Thoracic aorta (tissue), 2 donors: Measurements from ENCODE around the gene CACNA1B. TPM values are rescaled to one million over a fixed set of nuclear protein-coding genes. Genes with fewer than 3 reads are reported as not detected.

Experiments
- ATAC-seq: fragments of 150-250 bp; one replicate; pipeline ENCODE4 v1.8.0; 2017; ENCODE audit warnings: low read depth; ENCODE audit not compliant: insufficient number of reproducible peaks, low FRiP score
- DNase-seq: peaks from one replicate; pipeline ENCODE4 v3.0.0-alpha.2; 2020; ENCODE audit warnings: low spot score
- H3K27ac ChIP-seq, 2 donors: fragments of 200-600 bp; sonication (generic); 1 replicate in 1 of 2; 2 replicates in 1 of 2; pipeline ENCODE4 v1.5.1; 2016; ENCODE audit warnings: mild to moderate bottlenecking in 2 of 2, moderate library complexity in 2 of 2
- H3K27me3 ChIP-seq: fragments of 200-600 bp; sonication (generic); replicated peaks from 2 replicates; pipeline ENCODE4 v1.6.0; 2016; ENCODE audit warnings: mild to moderate bottlenecking; ENCODE audit not compliant: insufficient read depth
- H3K36me3 ChIP-seq: fragments of 200-600 bp; sonication (generic); one replicate; pipeline ENCODE4 v1.5.1; 2016
- H3K4me1 ChIP-seq, 2 donors: fragments of 200-600 bp; sonication (generic); 1 replicate in 1 of 2; 2 replicates in 1 of 2; pipeline versions ENCODE4 v1.5.1 to v1.6.0; 2016; ENCODE audit warnings: low read depth in 2 of 2, mild to moderate bottlenecking in 1 of 2; ENCODE audit not compliant: control insufficient read depth in 1 of 2
- H3K4me3 ChIP-seq: fragments of 200-600 bp; sonication (generic); 2 replicates; pipeline ENCODE4 v1.5.1; 2016; ENCODE audit warnings: mild to moderate bottlenecking
- H3K9me3 ChIP-seq: fragments of 200-600 bp; sonication (generic); 2 replicates; pipeline ENCODE4 v1.5.1; 2016
- CTCF ChIP-seq: fragments of 200-600 bp; sonication (generic); IDR thresholded peaks from one replicate; pipeline ENCODE4 v1.5.1; 2019; ENCODE audit warnings: antibody characterized with exemption
- total RNA-seq, 2 donors: library from RNA; depleted of rRNA; stranded (reverse); fragments of >200 nt; gene quantifications; one replicate each; pipeline versions ENCODE4 v1.1.0 to v1.2.3, GENCODE V29; 2016

The CACNA1B gene
- total RNA-seq, 2 donors from 2014 or later, result 0.07 to 0.14 TPM

GRCh38 chr9:137832830-137833590, 44.6 kb upstream of the CACNA1B start:
- Histone ChIP-seq H3K9me3 (no peaks in the 10 kb centered on the region), H3K4me1 (no peaks in the 10 kb centered on the region), H3K4me3 (no peak overlapping the region), H3K27ac (no peak overlapping the region), H3K27me3 (no peaks in the 10 kb centered on the region), H3K36me3 (peaks cover 39% of the 10 kb centered on the region)
- no peak for DNase-seq
- no peak for TF ChIP-seq CTCF
- no peak for ATAC-seq

GRCh38 chr9:137833721-137834613, 43.6 kb upstream of the CACNA1B start:
- Histone ChIP-seq H3K9me3 (no peaks in the 10 kb centered on the region), H3K4me1 (no peaks in the 10 kb centered on the region), H3K36me3 (peaks cover 39% of the 10 kb centered on the region), H3K4me3 (no peak overlapping the region), H3K27ac (no peak overlapping the region), H3K27me3 (no peaks in the 10 kb centered on the region)
- no peak for ATAC-seq
- TF ChIP-seq CTCF, result no peak
- DNase-seq, result no peak

- Histone ChIP-seq H3K36me3 (peaks cover 35% of the 10 kb centered on the region), H3K27me3 (no peaks in the 10 kb centered on the region), H3K9me3 (no peaks in the 10 kb centered on the region), H3K27ac (no peak overlapping the region), H3K4me1 (no peaks in the 10 kb centered on the region), H3K4me3 (no peak overlapping the region)
- DNase-seq (no peak), ATAC-seq (no peak)
- TF ChIP-seq CTCF, result no peak
Observed at GRCh38 chr9:137834846-137835546, 42.6 kb upstream of the CACNA1B start.

- no peak overlapping the region for H3K27ac ChIP-seq
- TF ChIP-seq CTCF, result no peak
- DNase-seq (no peak), ATAC-seq (no peak)
- no peaks in the 10 kb centered on the region for H3K4me1 ChIP-seq
- H3K9me3 ChIP-seq, result no peaks in the 10 kb centered on the region
- no peak overlapping the region for H3K4me3 ChIP-seq
- peaks cover 35% of the 10 kb centered on the region for H3K36me3 ChIP-seq
- H3K27me3 ChIP-seq, result no peaks in the 10 kb centered on the region
Observed at GRCh38 chr9:137836151-137836830, 41.3 kb upstream of the CACNA1B start.
